Lower lobe of right lung (tissue), 2 donors: ENCODE measurements around the gene PDE2A. TPM values are rescaled to one million over a fixed set of nuclear protein-coding genes. Genes with fewer than 3 reads are reported as not detected.
"Not testable (repeated sequence)": the region's sequence is repeated elsewhere in the genome, so short reads cannot be mapped to it uniquely, and the experiment has no call there.

Experiments
- ATAC-seq, 2 donors: fragments of 200-7000 bp; cut with Tn5 transposase; one replicate each; pipeline ENCODE4 v1.9.1; 2020 to 2022; ENCODE audit warnings: mild to moderate bottlenecking in 2 of 2, moderate library complexity in 2 of 2
- DNase-seq: peaks from one replicate; pipeline ENCODE4 v3.0.0-alpha.2; 2020
- H3K27ac ChIP-seq: fragments of 200-600 bp; one replicate; pipeline ENCODE4 v1.8.0; 2022
- H3K27me3 ChIP-seq: fragments of 200-600 bp; one replicate; pipeline ENCODE4 v1.8.0; 2022; ENCODE audit warnings: low read depth
- H3K36me3 ChIP-seq: fragments of 200-600 bp; one replicate; pipeline ENCODE4 v1.8.0; 2022; ENCODE audit warnings: mild to moderate bottlenecking
- H3K4me1 ChIP-seq: fragments of 200-600 bp; one replicate; pipeline ENCODE4 v1.8.0; 2022
- H3K4me3 ChIP-seq: fragments of 200-600 bp; one replicate; pipeline ENCODE4 v1.8.0; 2022; ENCODE audit warnings: mild to moderate bottlenecking
- H3K9me3 ChIP-seq: fragments of 200-600 bp; one replicate; pipeline ENCODE4 v1.8.0; 2022
- CTCF ChIP-seq: fragments of 200-600 bp; IDR thresholded peaks from one replicate; pipeline ENCODE4 v1.8.0; 2022; ENCODE audit warnings: antibody characterized with exemption, mild to moderate bottlenecking
- intact Hi-C: fragments of 100-400 bp; cut with DNase I; formaldehyde crosslinking; loops from one replicate; pipeline ENCODE4 v1.11.0; 2022
- total RNA-seq: library from RNA; stranded (reverse); fragmentation: NEBNext Ultra II Directional; extraction: Animal tissue kit (Norgen Biotek cat#: 25700); gene quantifications from one replicate; pipeline ENCODE4 v1.2.1, GENCODE V29; 2021
- donor health status: DM: no; HTN: yes; CAD: no; lungs with severe emphysema.

The PDE2A gene
- total RNA-seq, 1 donor from 2014 or later, result 19.5 TPM

- peaks cover 7% of the 10 kb centered on the region for H3K27me3 ChIP-seq
- ATAC-seq (no peak), DNase-seq (no peak)
- TF ChIP-seq CTCF, result no peak
- H3K27ac ChIP-seq, result no peak overlapping the region
- no peak overlapping the region for H3K4me3 ChIP-seq
- no peaks in the 10 kb centered on the region for H3K9me3 ChIP-seq
- no peaks in the 10 kb centered on the region for H3K36me3 ChIP-seq
- intact Hi-C loops, result loop anchor here (10.0 kb wide), 1 partner anchor 96 kb away; no protein-coding TSS in a partner anchor
- H3K4me1 ChIP-seq, result no peaks in the 10 kb centered on the region
These were observed 103.1 kb downstream of the PDE2A start for GRCh38 chr11:72570893-72571661.

DNA sequence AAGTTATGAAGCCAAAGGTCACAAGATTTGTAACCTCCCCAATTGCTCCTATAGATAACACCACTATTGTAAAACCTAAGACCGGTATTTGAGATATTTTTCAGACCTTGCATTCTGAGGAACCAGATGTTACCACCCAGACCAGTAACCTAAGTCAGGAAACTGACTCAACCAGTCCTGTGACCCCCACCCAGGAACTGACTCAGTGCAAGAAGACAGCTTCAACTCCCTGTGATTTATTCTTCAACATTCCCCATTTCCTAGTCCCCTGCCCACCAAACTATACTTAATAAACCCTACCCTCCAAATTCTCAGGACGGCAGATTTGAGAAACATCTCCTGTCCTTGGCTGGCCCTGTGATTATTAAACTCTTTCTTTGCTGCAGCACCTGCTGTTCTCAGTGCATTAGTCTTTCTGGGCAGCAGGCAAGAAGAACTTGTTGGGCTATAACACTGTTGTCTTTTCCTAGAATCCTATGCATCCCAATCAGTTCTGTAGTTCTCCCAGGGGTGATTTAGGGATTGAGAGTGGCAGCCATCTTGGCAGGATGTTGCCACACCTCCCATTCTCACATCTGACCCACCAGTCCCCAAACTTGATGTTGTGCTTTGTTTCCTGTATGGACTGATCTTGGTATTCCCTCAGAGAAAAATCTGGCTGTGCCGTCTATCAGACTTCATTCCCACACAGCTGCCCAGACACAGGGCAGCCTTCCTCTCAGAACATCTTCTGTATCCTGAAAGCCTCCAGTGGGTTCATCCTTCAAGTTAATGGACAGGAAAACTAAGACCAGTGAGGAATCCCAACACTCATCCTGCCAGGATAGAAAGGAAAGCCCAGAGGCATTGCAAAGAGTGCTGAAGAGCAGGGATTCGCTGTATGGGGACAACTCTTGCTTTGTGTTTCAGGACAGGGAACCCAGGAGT lies 104.0 kb downstream of the PDE2A start:
- H3K27me3 ChIP-seq, result peaks cover 7% of the 10 kb centered on the region
- intact Hi-C loops, result loop anchor here (10.0 kb wide), 1 partner anchor 95 kb away; no protein-coding TSS in a partner anchor
- no peak overlapping the region for H3K4me3 ChIP-seq
- no peak for TF ChIP-seq CTCF
- H3K36me3 ChIP-seq, result no peaks in the 10 kb centered on the region
- H3K4me1 ChIP-seq, result no peaks in the 10 kb centered on the region
- no peaks in the 10 kb centered on the region for H3K9me3 ChIP-seq
- ATAC-seq (no peak), DNase-seq (no peak)
- H3K27ac ChIP-seq, result no peak overlapping the region

GRCh38 chr11:72568861-72569260 lies 105.4 kb downstream of the PDE2A start:
- peaks cover 4% of the 10 kb centered on the region for H3K27me3 ChIP-seq
- H3K4me1 ChIP-seq, result no peaks in the 10 kb centered on the region
- peak in 1 of 2 donors; percentile 35 for ATAC-seq
- no peak for TF ChIP-seq CTCF
- no peaks in the 10 kb centered on the region for H3K36me3 ChIP-seq
- intact Hi-C loops, result no loop called here
- H3K4me3 ChIP-seq, result no peak overlapping the region
- no peaks in the 10 kb centered on the region for H3K9me3 ChIP-seq
- no peak for DNase-seq
- H3K27ac ChIP-seq, result no peak overlapping the region

DNA sequence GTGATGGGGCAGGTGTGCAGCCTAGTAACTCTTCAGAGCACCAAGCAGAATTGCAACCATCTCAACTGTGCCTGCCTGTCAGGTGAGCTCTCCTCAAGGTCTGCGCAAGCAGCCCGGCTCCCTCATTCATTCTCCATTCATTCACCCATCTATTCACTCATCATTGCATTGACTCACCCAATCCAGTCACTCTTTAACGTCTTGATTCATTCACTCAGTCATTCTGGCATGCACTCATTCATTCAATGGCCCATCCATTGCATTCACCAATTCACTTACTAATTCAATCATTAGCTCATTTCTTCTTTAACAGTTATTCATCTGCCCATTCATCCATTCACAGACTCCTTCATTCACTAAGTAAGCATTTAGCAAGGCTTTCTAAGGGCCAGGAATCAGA lies 111.8 kb downstream of the PDE2A start:
- H3K36me3 ChIP-seq, result no peaks in the 10 kb centered on the region
- H3K4me1 ChIP-seq, result no peaks in the 10 kb centered on the region
- intact Hi-C loops, result no loop called here
- H3K4me3 ChIP-seq, result no peak overlapping the region
- TF ChIP-seq CTCF, result no peak
- DNase-seq (no peak), ATAC-seq (no peak)
- H3K9me3 ChIP-seq, result no peaks in the 10 kb centered on the region
- H3K27me3 ChIP-seq, result no peaks in the 10 kb centered on the region
- no peak overlapping the region for H3K27ac ChIP-seq

DNA sequence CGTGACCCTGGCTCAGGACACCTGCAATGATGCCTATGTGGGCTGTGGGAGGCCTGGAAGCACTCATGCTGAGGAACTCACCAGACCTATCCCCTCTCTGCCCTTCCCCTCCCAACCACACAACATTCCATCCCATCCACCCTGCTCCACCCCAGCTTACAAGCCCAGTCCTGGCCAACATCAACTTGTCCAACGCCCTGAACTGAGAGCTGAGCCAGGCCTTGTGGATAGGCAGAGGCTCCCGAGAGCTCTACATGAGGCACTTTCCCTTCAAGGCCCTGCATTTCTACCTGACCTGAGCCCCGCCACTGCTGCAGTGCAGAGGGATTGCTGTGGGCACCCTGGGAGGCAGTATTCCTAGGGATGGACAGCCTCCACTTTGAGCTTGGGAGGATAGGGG lies 112.4 kb downstream of the PDE2A start:
- ATAC-seq (peak in 1 of 2 donors; percentile 15), DNase-seq (no peak)
- no peak for TF ChIP-seq CTCF
- H3K9me3 ChIP-seq, result no peaks in the 10 kb centered on the region
- intact Hi-C loops, result no loop called here
- H3K27ac ChIP-seq, result no peak overlapping the region
- H3K36me3 ChIP-seq, result no peaks in the 10 kb centered on the region
- no peaks in the 10 kb centered on the region for H3K4me1 ChIP-seq
- no peak overlapping the region for H3K4me3 ChIP-seq
- H3K27me3 ChIP-seq, result no peaks in the 10 kb centered on the region

- DNase-seq, ATAC-seq, H3K4me3 ChIP-seq, H3K4me1 ChIP-seq, H3K36me3 ChIP-seq, H3K27me3 ChIP-seq, H3K27ac ChIP-seq, intact Hi-C loops, H3K9me3 ChIP-seq: not testable (repeated sequence)
These were observed 113.4 kb downstream of the PDE2A start for GRCh38 chr11:72560864-72561263.
